Astrocyte (in vitro differentiated cells and primary cell): ENCODE data around the gene IP6K1. TPM values are rescaled to one million over a fixed set of nuclear protein-coding genes. Genes with fewer than 3 reads are reported as not detected.
"Not testable (repeated sequence)": the region's sequence is repeated elsewhere in the genome, so short reads cannot be mapped to it uniquely, and the experiment has no call there.

Experiments
- DNase-seq: peaks from one replicate; pipeline ENCODE4 v3.0.0-alpha.2; 2010; ENCODE audit warnings: low read depth
- FAIRE-seq: peaks from 2 replicates; lab custom pipeline; 2011; peaks lifted over from hg19 to GRCh38; lab: Jason Lieb, UNC
- H2AFZ ChIP-seq: 2 replicates; pipeline ENCODE4 v1.6.0; 2012; ENCODE audit warnings: low read depth, low read length, inconsistent platforms
- H3K27ac ChIP-seq: 2 replicates; pipeline ENCODE4 v1.5.1; 2011; ENCODE audit warnings: low read depth, low read length, inconsistent platforms
- H3K27me3 ChIP-seq: 2 replicates; pipeline ENCODE4 v1.6.0; 2011; ENCODE audit warnings: low read length, inconsistent platforms; ENCODE audit not compliant: insufficient read depth
- H3K36me3 ChIP-seq: 2 replicates; pipeline ENCODE4 v1.5.1; 2011; ENCODE audit warnings: low read length, inconsistent platforms; ENCODE audit not compliant: insufficient read depth
- H3K4me1 ChIP-seq: 2 replicates; pipeline ENCODE4 v1.5.1; 2011; ENCODE audit warnings: low read length, inconsistent platforms; ENCODE audit not compliant: insufficient read depth
- H3K4me2 ChIP-seq: 2 replicates; pipeline ENCODE4 v1.6.0; 2012; ENCODE audit warnings: low read length, inconsistent platforms
- H3K4me3 ChIP-seq: 2 replicates; pipeline ENCODE4 v1.5.1; 2011; ENCODE audit warnings: low read depth, mild to moderate bottlenecking, low read length, inconsistent platforms; ENCODE audit not compliant: insufficient read depth
- H3K79me2 ChIP-seq: 2 replicates; pipeline ENCODE4 v1.6.0; 2012; ENCODE audit warnings: mild to moderate bottlenecking, low read length, inconsistent platforms; ENCODE audit not compliant: insufficient read depth
- H3K9ac ChIP-seq: 2 replicates; pipeline ENCODE4 v1.6.0; 2012; ENCODE audit warnings: mild to moderate bottlenecking, low read length, inconsistent platforms
- H3K9me3 ChIP-seq: 2 replicates; pipeline ENCODE4 v1.5.1; 2012; ENCODE audit warnings: low read depth, mild to moderate bottlenecking, low read length, inconsistent platforms; ENCODE audit not compliant: insufficient read depth
- H4K20me1 ChIP-seq: 2 replicates; pipeline ENCODE4 v1.6.0; 2012; ENCODE audit warnings: low read length, inconsistent platforms; ENCODE audit not compliant: insufficient read depth
- H3K27ac Mint-ChIP-seq: one replicate; pipeline ENCODE4 v1.8.0; 2021; ENCODE audit warnings: mild to moderate bottlenecking, mixed read lengths; ENCODE audit not compliant: unreplicated experiment
- H3K27me3 Mint-ChIP-seq: one replicate; pipeline ENCODE4 v1.8.0; 2021; ENCODE audit warnings: low read depth, mixed read lengths; ENCODE audit not compliant: unreplicated experiment
- H3K36me3 Mint-ChIP-seq: one replicate; pipeline ENCODE4 v1.8.0; 2021; ENCODE audit warnings: low read depth, mixed read lengths; ENCODE audit not compliant: unreplicated experiment
- H3K4me1 Mint-ChIP-seq: one replicate; pipeline ENCODE4 v1.8.0; 2021; ENCODE audit warnings: low read depth, mixed read lengths; ENCODE audit not compliant: unreplicated experiment
- H3K4me3 Mint-ChIP-seq: one replicate; pipeline ENCODE4 v1.8.0; 2021; ENCODE audit warnings: mild to moderate bottlenecking, moderate library complexity, mixed read lengths; ENCODE audit not compliant: unreplicated experiment
- H3K9me3 Mint-ChIP-seq: one replicate; pipeline ENCODE4 v1.8.0; 2021; ENCODE audit warnings: mild to moderate bottlenecking, mixed read lengths; ENCODE audit not compliant: unreplicated experiment
- EZH2 ChIP-seq: IDR thresholded peaks from 2 replicates; pipeline ENCODE4 v1.6.1; 2012; ENCODE audit warnings: mild to moderate bottlenecking, low read length, inconsistent platforms; ENCODE audit not compliant: insufficient read depth
- total RNA-seq: library from RNA; stranded (reverse); gene quantifications from 2 replicates; pipeline ENCODE4 v1.2.1, GENCODE V29; 2021
- TF ChIP-seq, protein P1 (sequence below): IDR thresholded peaks from 2 replicates; pipeline ENCODE4 v1.5.1; 2011; ENCODE audit warnings: low read depth, mild to moderate bottlenecking, inconsistent platforms, low read length, moderate library complexity; ENCODE audit not compliant: insufficient read depth

IP6K1 gene
- total RNA-seq, 1 donor from 2014 or later: 38.3 TPM

DNA sequence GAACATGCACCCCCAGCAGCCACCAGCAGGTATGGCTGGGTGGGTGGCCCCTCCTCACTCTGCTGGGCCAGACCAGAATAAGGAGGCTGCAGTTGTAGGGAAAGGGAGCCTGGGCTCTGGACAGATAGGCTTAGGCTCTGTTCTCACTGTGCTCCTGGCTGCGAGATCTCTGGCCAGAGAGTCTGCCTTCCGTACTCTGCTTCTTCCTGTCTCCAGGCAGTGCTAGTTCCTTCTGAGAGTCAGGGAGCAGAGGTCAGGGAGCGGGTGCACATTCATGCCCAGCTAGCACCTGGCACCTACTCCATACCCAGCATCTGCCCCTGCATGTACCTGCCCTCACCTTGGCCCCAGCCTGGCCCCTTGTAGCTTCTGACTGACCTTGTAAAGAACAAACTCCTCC is 94.9 kb downstream of the IP6K1 start:
- Histone ChIP-seq H3K4me1 (peaks cover 11% of the 10 kb centered on the region), H3K79me2 (peaks cover 36% of the 10 kb centered on the region)
- H2AFZ ChIP-seq, H3K27ac Mint-ChIP-seq, H3K9ac ChIP-seq, H3K27me3 Mint-ChIP-seq, H3K9me3 ChIP-seq, H3K4me3 Mint-ChIP-seq, H3K4me2 ChIP-seq, DNase-seq, H3K27me3 ChIP-seq, H3K27ac ChIP-seq, H3K4me3 ChIP-seq, H3K36me3 ChIP-seq, H3K36me3 Mint-ChIP-seq, H4K20me1 ChIP-seq, FAIRE-seq, H3K9me3 Mint-ChIP-seq, H3K4me1 Mint-ChIP-seq: not testable (repeated sequence)

DNA sequence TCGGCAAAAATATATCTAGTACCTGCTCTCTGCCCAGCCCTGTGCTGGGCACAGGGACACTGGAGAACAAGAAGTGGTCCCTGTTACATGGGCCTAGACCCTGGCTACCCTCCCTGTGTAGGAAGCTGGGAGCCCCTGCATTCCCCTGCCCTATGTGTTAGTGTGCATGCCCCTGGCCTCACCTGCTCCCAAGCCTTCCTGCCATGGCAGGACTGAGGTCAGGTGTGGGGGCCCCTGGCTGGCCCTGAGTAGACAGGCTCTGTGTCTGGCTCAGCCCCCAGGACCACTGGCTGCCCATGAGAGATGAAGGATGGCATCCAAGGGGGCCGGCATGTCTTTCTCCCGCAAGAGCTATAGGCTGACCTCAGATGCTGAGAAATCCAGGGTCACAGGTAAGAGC is 95.5 kb downstream of the IP6K1 start:
- not testable (repeated sequence) for H3K27ac Mint-ChIP-seq, H3K4me1 Mint-ChIP-seq, FAIRE-seq, H2AFZ ChIP-seq, H3K9ac ChIP-seq, H3K9me3 Mint-ChIP-seq, H3K36me3 Mint-ChIP-seq, H3K9me3 ChIP-seq, H4K20me1 ChIP-seq, H3K27me3 ChIP-seq, H3K27ac ChIP-seq, DNase-seq, H3K36me3 ChIP-seq, H3K27me3 Mint-ChIP-seq, H3K4me3 Mint-ChIP-seq, H3K4me3 ChIP-seq
- Histone ChIP-seq H3K4me2 (peak overlapping the region; percentile 86), H3K79me2 (peaks cover 36% of the 10 kb centered on the region), H3K4me1 (peaks cover 11% of the 10 kb centered on the region)

DNA sequence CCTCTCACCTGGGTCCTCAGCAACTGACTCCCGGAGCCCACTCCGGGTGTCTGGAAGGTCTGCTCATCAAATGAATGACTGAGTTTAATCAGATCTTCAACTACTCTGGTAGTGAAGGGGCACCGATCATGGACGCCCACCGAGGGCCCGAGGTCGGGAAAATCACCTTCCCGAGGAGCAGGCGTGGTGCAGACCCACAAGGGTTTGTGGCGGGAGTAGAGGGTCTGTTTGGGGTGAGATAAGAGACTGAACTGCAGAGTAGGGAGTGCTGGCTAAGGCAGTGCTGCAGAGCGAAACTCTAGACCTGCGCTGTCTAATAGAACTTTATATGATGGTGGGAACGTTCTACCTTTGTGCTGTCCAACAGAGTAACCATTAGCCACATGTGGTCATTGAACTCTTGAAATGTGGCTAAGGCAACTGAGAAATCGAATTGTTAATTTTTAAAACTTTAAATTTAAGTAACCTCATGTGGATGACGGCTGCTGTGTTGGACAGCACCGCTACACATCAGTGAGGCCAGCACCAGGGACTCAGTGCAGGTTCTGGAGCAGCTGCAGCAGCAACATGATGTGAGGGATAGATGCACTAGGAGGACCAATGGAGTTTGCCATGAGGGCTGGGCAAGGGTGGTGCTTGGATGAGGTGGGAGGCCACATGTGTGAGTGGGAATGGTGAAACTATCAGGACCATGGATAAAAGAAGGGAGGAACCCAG is 96.3 kb downstream of the IP6K1 start:
- peak overlapping the region; percentile 67 for H3K4me3 ChIP-seq
- not testable (repeated sequence) for H4K20me1 ChIP-seq, H3K27me3 Mint-ChIP-seq, FAIRE-seq, H3K27me3 ChIP-seq, H3K36me3 Mint-ChIP-seq, H3K36me3 ChIP-seq, H3K4me1 Mint-ChIP-seq, DNase-seq, H3K9me3 Mint-ChIP-seq, H3K9me3 ChIP-seq
- peak overlapping the region; percentile 86 for H3K4me2 ChIP-seq
- H3K79me2 ChIP-seq: peaks cover 34% of the 10 kb centered on the region
- peak overlapping the region; percentile 75 for H3K27ac Mint-ChIP-seq
- H3K9ac ChIP-seq: peak overlapping the region; percentile 86
- peaks cover 11% of the 10 kb centered on the region for H3K4me1 ChIP-seq
- peak overlapping the region; percentile 95 for H3K4me3 Mint-ChIP-seq
- peak overlapping the region; percentile 95 for H2AFZ ChIP-seq
- H3K27ac ChIP-seq: peak overlapping the region; percentile 54

DNA sequence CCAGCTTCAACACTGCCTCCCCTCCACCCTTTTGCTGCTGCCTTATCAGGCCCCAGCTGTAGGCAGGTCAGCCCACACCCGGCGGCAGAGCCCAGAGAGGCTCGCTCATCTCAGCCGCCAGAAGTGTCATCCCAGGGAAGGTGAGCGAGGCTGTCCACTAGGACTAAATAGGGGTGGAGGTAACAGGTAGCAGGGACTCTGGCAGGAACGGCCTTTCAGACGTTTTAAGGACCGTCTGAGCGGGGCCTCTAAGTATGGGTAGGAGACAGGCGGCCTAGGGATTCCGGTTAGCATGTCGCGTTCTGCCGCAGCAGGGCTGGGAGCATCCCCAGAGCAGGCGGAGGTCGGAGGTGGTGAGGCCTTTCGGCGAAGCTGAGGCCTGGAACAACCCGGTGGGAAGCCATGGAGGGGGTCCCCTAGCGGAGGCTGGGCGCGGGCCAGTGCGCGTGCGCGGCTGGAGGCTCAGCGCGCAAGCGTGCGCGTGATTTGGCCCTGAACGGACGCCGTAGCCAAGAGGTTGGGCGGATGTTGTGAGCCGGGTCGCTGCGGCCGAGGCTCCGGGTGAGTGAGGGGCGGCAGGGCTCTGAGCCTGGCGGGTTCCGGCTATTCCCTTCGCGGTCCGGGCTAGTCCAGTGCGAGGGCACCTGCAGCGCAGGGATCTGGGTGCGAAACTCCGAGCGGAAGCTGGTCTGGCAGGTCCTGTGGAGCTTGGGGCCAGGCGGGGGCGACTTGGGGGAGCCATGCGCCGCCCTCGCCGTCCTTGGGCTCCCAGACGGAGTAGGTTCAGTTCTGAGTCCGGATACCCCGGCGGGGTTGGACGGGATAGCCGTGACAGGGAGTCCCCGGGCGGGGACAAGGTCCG is 97.1 kb downstream of the IP6K1 start, which contains the start of the genes MST1 and RNF123:
MST1 (minus strand) TSS at position 429 of the 862 bp plus-strand sequence. CDS start 783 bp downstream, outside the sequence.
RNF123 (plus strand) TSS at position 512 of the 862 bp plus-strand sequence. CDS start 1,609 bp downstream, outside the sequence.
- peaks cover under 1% of the 10 kb centered on the region for H4K20me1 ChIP-seq
- peak within 1 kb of the TSS; percentile 95 for H3K4me3 Mint-ChIP-seq
- no peaks in the 10 kb centered on the region for H3K9me3 ChIP-seq
- H3K36me3 ChIP-seq: no peaks in the 10 kb centered on the region
- peak; percentile 85 for DNase-seq
- H3K36me3 Mint-ChIP-seq: peaks cover 1% of the 10 kb centered on the region
- H3K27me3 ChIP-seq: peaks cover 3% of the 10 kb centered on the region
- H3K4me3 ChIP-seq: peak within 1 kb of the TSS; percentile 67
- no peak for TF ChIP-seq EZH2
- TF ChIP-seq, protein P1, sequence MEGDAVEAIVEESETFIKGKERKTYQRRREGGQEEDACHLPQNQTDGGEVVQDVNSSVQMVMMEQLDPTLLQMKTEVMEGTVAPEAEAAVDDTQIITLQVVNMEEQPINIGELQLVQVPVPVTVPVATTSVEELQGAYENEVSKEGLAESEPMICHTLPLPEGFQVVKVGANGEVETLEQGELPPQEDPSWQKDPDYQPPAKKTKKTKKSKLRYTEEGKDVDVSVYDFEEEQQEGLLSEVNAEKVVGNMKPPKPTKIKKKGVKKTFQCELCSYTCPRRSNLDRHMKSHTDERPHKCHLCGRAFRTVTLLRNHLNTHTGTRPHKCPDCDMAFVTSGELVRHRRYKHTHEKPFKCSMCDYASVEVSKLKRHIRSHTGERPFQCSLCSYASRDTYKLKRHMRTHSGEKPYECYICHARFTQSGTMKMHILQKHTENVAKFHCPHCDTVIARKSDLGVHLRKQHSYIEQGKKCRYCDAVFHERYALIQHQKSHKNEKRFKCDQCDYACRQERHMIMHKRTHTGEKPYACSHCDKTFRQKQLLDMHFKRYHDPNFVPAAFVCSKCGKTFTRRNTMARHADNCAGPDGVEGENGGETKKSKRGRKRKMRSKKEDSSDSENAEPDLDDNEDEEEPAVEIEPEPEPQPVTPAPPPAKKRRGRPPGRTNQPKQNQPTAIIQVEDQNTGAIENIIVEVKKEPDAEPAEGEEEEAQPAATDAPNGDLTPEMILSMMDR: no peak
- H3K27ac ChIP-seq: peak within 1 kb of the TSS; percentile 54
- peak within 1 kb of the TSS; percentile 96 for H3K27ac Mint-ChIP-seq
- peaks cover 11% of the 10 kb centered on the region for H3K4me1 ChIP-seq
- no peaks in the 10 kb centered on the region for H3K27me3 Mint-ChIP-seq
- peak within 1 kb of the TSS; percentile 86 for H3K4me2 ChIP-seq
- H3K9ac ChIP-seq: peak within 1 kb of the TSS; percentile 86
- H2AFZ ChIP-seq: peak within 1 kb of the TSS; percentile 95
- H3K79me2 ChIP-seq: peaks cover 26% of the 10 kb centered on the region
- no peaks in the 10 kb centered on the region for H3K9me3 Mint-ChIP-seq
- H3K4me1 Mint-ChIP-seq: peaks cover 5% of the 10 kb centered on the region
- no peak for FAIRE-seq
